WERI-Rb-1 (cell line): Measurements from ENCODE around the gene RTP5.
A peak's percentile ranks its signal among the peaks of the same experiment; 100 is the strongest.
"Not testable (repeated sequence)": the region's sequence is repeated elsewhere in the genome, so short reads cannot be mapped to it uniquely, and the experiment has no call there.

Experiments used
- DNase-seq: peaks from one replicate; pipeline ENCODE4 v3.0.0-alpha.2; 2020
- H3K27ac ChIP-seq: fragments of 250-450 bp; sonication (Bioruptor Pico); 2 replicates; pipeline ENCODE4 v1.5.1; 2020; ENCODE audit warnings: mild to moderate bottlenecking, moderate library complexity
- H3K27me3 ChIP-seq: fragments of 250-450 bp; sonication (Bioruptor Pico); 2 replicates; pipeline ENCODE4 v1.5.1; 2021; ENCODE audit warnings: mild to moderate bottlenecking, low read depth, moderate library complexity; ENCODE audit not compliant: insufficient read depth, severe bottlenecking
- H3K36me3 ChIP-seq: fragments of 250-450 bp; sonication (Bioruptor Pico); 2 replicates; pipeline ENCODE4 v1.5.1; 2020; ENCODE audit warnings: mild to moderate bottlenecking, moderate library complexity
- H3K4me3 ChIP-seq: 2 replicates; pipeline ENCODE4 v1.5.1; 2011; ENCODE audit warnings: low read depth, mild to moderate bottlenecking, control low read depth, low read length
- H3K9me3 ChIP-seq: fragments of 250-450 bp; sonication (Bioruptor Pico); 2 replicates; pipeline ENCODE4 v1.5.1; 2021; ENCODE audit warnings: mild to moderate bottlenecking, moderate library complexity; ENCODE audit not compliant: severe bottlenecking
- TF ChIP-seq, protein P1 (sequence below): IDR thresholded peaks from 2 replicates; pipeline ENCODE4 v1.5.1; 2011; ENCODE audit warnings: low read depth, mild to moderate bottlenecking, control low read depth, inconsistent platforms, low read length

The RTP5 gene

DNA sequence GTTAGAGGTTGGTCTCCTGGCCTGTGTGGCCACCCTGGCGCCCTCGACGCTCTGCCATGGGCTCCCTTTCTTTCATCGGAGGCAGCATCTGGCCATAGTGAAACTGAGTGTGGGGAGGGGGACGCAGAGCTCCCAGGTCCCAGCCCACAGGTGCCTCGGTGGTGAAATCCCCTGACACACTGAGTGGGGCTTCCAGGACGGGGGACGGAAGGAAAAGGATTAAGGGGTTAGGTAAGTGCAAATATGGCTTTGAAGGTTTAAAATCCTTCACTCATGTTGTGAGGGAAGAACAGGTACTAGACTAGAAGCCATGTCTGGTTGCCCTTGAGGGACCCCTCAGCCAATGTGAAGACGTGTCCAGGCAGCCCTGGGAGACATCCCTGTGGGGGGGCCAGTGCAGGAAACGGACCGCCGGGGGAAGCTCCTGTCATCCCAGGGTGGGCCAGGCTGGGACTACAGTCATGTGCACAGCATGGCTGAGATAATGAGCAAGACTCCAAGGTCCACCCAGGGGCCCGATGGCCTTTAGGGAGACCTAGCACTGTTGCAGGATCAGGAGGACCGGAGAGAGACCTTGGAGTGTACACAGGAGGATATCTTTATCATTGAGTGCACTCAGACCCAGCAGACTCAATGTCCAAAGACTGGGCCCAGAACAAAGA, 36.3 kb downstream of the RTP5 start:
- TF ChIP-seq, protein P1, sequence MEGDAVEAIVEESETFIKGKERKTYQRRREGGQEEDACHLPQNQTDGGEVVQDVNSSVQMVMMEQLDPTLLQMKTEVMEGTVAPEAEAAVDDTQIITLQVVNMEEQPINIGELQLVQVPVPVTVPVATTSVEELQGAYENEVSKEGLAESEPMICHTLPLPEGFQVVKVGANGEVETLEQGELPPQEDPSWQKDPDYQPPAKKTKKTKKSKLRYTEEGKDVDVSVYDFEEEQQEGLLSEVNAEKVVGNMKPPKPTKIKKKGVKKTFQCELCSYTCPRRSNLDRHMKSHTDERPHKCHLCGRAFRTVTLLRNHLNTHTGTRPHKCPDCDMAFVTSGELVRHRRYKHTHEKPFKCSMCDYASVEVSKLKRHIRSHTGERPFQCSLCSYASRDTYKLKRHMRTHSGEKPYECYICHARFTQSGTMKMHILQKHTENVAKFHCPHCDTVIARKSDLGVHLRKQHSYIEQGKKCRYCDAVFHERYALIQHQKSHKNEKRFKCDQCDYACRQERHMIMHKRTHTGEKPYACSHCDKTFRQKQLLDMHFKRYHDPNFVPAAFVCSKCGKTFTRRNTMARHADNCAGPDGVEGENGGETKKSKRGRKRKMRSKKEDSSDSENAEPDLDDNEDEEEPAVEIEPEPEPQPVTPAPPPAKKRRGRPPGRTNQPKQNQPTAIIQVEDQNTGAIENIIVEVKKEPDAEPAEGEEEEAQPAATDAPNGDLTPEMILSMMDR: no peak
- DNase-seq: peak; percentile 51
- H3K27ac ChIP-seq: peak overlapping the region; percentile 37
- no peaks in the 10 kb centered on the region for H3K9me3 ChIP-seq
- no peaks in the 10 kb centered on the region; the same call in none of the 2 replicates for H3K36me3 ChIP-seq
- H3K4me3 ChIP-seq: no peak overlapping the region
- H3K27me3 ChIP-seq: no peaks in the 10 kb centered on the region

DNA sequence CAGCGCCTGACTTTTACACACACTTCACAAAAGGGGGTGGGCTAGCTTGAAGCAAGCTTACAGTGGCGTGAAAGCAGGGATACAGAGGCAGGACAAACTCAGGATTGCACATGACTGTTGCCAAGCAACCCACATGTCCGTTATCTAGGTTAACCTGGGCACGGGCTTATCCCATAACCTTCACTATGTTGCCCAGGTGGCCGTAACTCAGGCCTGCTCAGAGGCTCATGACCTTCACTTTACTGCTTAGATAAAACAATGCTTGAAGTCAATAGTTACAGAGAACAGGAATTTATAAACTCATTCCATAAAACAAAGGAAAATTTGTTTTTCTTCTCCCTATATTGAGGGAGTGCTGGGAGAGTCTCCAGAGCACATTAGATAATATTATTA, 36.8 kb downstream of the RTP5 start:
- not testable (repeated sequence) for DNase-seq, H3K4me3 ChIP-seq, H3K9me3 ChIP-seq, H3K36me3 ChIP-seq, H3K27me3 ChIP-seq
- peak overlapping the region; percentile 37; the same call in 1 of the 2 replicates for H3K27ac ChIP-seq

DNA sequence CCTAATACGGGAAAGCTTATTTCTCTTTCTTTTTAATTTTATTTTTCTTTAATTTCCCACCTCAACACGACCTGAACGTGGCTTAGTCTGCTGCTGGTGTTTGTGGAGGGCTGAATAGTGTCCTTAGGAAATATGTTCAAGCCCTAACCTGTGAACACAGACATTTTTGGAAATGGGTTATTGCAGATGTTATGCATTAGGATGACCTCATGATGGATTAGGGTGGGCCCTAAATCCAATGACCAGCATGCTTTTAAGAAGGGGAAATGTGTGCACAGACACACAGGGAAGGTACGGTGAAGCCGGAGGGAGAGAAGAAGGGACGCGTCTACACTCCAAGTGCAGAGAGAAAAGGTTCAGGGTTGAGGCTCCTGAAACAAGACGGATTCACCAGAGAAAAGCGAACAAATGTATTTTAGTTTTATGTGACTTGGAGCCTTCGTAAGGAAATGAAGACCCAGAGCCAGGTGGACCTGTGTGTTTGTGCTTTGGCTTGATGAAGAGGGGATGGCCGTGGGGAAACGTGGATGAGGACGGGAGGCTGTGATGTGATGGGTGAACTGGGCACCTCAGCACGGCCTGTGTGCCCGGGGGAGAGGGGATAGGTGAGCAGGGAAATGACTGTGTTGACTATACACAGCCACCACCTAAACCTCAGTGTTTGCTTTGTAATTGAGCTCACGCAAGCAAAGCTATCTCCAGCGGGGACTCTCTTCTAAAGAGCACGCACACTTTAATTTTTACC, 37.5 kb downstream of the RTP5 start:
- Histone ChIP-seq H3K27ac (no peak overlapping the region), H3K4me3 (no peak overlapping the region), H3K36me3 (peaks cover 3% of the 10 kb centered on the region; the same call in 1 of the 2 replicates), H3K27me3 (no peaks in the 10 kb centered on the region), H3K9me3 (no peaks in the 10 kb centered on the region)
- TF ChIP-seq, protein P1: no peak
- DNase-seq: no peak

DNA sequence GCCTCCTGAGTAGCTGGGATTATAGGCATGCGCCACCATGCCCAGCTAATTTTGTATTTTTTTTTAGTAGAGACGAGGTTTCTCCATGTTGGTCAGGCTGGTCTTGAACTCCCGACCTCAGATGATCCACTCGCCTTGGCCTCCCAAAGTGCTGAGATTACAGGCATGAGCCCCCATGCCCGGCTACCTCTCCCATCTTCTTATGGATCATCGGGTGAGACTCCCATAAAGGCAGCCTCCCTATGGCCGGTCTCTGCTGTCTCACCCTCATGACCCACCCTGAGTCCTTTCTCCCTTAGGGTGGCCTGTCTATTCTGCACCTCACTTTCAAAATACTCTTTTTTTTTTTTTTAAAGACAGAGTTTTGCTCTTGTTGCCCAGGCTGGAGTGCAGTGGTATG, 38.3 kb downstream of the RTP5 start:
- H3K4me3 ChIP-seq, H3K9me3 ChIP-seq, H3K27me3 ChIP-seq, H3K27ac ChIP-seq, DNase-seq, H3K36me3 ChIP-seq: not testable (repeated sequence)

DNA sequence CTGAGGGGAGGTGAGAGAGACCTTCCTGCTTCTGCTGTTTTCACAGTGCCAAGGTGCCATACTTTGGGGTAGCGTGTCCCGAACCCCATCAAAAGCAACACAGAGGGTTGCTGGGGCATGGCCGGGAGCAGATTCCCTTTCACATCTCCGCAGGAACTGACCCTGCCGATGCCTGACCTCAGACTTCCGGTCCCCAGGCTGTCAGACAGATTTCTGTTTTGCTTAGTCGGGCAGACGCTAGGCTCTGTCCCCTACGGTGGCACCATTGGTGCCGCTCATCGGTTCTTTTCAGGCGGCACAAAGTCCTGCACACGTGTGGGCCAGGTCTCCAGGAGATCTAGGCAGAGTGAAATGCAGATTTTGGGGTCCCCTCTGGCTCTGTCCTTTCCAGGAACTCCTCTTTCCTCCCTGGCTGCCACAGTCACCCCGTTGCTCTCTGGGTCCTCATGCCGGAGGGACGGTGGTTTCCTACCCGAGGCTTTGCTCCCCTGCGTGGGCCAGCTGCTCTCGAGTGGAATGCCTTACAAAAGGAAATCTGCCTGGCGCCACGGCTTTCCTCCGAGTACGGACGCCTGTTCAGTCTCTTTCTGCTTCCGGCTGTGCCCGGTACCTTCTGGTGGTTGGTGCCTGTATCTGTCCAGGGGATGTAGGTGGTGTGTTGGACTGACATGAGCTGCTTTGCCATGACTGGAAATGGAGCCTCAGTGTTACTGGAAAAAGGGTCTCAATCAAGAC, 39.3 kb downstream of the RTP5 start:
- Histone ChIP-seq H3K9me3 (peaks cover 3% of the 10 kb centered on the region), H3K36me3 (peaks cover 3% of the 10 kb centered on the region; the same call in 1 of the 2 replicates), H3K4me3 (no peak overlapping the region), H3K27ac (no peak overlapping the region), H3K27me3 (no peaks in the 10 kb centered on the region)
- no peak for DNase-seq
- TF ChIP-seq, protein P1: no peak

DNA sequence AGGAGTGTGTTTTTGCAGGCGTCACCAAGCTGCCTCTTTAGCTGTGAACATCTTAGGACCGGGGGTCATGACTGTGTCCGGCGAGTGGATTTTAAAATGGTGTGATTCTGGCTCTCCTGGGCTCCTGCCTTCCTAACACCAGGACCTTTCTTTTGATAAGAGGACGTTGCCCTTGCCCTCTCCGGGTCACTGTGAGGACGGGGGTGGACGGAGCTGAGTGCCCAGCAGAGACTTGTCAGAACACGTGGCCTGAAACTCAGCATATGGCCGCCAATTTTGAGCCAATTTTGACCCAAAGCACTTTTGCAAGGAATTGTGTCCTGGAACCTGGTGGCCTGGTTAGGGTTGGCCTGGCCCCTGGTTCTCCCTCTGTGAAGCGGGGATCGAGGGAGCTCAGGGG, 40.2 kb downstream of the RTP5 start:
- TF ChIP-seq, protein P1: no peak
- H3K36me3 ChIP-seq: peaks cover 3% of the 10 kb centered on the region; the same call in 1 of the 2 replicates
- no peaks in the 10 kb centered on the region for H3K27me3 ChIP-seq
- DNase-seq: no peak
- no peak overlapping the region for H3K4me3 ChIP-seq
- no peak overlapping the region for H3K27ac ChIP-seq
- peaks cover 3% of the 10 kb centered on the region for H3K9me3 ChIP-seq
